Keratinocyte (primary cell): ENCODE results near the gene SGCE.

Experiments
- EZH2 ChIP-seq: IDR thresholded peaks from one replicate; pipeline ENCODE4 v1.6.1; 2012; ENCODE audit warnings: inconsistent platforms, mild to moderate bottlenecking, low read length, moderate library complexity
- TF ChIP-seq, protein P1 (sequence below), 3 experiments: IDR thresholded peaks in 1 of 3; conservative IDR thresholded peaks in 1 of 3; optimal IDR thresholded peaks in 1 of 3; 2 replicates in 2 of 3; 3 replicates in 1 of 3; pipeline versions ENCODE3 to v1.5.1; 2011; ENCODE audit warnings: low read length in 3 of 3, mild to moderate bottlenecking in 3 of 3, moderate library complexity in 2 of 3, control low read depth in 1 of 3, inconsistent platforms in 1 of 3; ENCODE audit not compliant: insufficient read depth in 2 of 3; ENCODE audit errors: extremely low read depth in 1 of 3

DNA sequence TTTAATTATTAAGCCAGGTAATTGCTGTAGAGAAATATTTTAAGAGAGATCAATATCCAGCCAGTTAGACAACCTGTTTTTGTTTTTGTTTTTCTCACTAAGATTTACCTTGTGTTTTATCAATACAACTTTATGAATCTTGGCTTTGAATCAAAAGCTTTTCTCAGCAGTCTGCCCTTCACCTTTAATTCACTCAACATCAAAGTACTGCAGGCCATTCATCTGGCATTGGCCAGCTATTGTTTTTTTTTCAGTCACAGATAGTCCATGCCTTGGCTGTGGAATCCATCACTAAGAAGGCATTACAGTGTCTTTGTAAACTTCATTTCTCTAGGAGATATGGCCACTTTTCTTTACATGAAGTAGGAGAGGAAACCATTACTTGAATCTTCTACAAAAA is 20.2 kb downstream of the SGCE start:
- no peak for TF ChIP-seq EZH2
- TF ChIP-seq, protein P1, sequence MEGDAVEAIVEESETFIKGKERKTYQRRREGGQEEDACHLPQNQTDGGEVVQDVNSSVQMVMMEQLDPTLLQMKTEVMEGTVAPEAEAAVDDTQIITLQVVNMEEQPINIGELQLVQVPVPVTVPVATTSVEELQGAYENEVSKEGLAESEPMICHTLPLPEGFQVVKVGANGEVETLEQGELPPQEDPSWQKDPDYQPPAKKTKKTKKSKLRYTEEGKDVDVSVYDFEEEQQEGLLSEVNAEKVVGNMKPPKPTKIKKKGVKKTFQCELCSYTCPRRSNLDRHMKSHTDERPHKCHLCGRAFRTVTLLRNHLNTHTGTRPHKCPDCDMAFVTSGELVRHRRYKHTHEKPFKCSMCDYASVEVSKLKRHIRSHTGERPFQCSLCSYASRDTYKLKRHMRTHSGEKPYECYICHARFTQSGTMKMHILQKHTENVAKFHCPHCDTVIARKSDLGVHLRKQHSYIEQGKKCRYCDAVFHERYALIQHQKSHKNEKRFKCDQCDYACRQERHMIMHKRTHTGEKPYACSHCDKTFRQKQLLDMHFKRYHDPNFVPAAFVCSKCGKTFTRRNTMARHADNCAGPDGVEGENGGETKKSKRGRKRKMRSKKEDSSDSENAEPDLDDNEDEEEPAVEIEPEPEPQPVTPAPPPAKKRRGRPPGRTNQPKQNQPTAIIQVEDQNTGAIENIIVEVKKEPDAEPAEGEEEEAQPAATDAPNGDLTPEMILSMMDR (optimal IDR thresholded peaks at IDR 0.05 in 1 of 3, IDR thresholded peaks at IDR 0.05 in 1 of 3, conservative IDR thresholded peaks at IDR 0.05 in 1 of 3; ENCODE audit: extremely low read depth in 1 of 3, insufficient read depth in 2 of 3, low read length in 3 of 3) = no peak
